Inferior parietal cortex (tissue), 1 donor: Measurements from ENCODE around the gene SMG9.
"Not testable (repeated sequence)": the region's sequence is repeated elsewhere in the genome, so short reads cannot be mapped to it uniquely, and the experiment has no call there.

Experiments used
- DNase-seq: peaks from one replicate; pipeline ENCODE4 v3.0.0-alpha.2; 2016; ENCODE audit errors: extremely low spot score

SMG9 gene

DNA sequence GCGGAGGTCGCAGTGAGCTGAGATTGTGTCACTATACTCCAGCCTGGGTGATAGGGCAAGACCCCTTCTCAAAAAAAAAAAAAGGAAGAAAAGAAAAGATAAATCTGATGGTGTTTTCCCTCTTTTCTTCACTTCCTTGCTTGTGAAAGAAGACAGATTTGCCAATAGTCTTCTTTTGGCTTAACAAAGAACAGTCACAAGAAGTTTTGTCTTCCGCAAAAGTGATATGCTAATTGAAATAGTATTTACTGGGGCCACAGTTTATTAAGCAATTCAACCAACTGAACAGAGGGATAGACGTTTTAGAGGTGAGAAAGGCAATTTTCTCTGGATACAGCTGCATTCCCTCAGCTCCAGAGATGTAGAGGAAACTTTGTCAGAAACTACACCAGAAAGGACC is 61.9 kb downstream of the SMG9 start:
- DNase-seq = no peak

DNA sequence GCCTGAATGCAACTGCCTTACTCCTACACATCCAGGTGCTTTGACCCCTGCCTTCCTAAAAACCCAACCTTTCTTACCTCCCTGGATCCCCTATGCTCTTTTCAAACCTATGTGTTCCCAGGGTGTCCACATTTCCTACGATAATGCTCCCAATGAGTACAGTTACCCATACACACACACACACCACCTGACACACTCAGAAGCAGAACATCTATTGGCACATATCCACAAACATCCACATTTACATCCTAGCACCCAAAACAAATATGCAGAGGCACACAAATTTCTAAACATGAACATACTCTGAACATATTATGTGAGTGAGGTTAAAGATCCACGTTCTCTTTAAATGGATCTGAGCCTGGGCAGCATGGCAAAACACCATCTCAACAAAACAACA is 62.4 kb downstream of the SMG9 start:
- DNase-seq = no peak

DNA sequence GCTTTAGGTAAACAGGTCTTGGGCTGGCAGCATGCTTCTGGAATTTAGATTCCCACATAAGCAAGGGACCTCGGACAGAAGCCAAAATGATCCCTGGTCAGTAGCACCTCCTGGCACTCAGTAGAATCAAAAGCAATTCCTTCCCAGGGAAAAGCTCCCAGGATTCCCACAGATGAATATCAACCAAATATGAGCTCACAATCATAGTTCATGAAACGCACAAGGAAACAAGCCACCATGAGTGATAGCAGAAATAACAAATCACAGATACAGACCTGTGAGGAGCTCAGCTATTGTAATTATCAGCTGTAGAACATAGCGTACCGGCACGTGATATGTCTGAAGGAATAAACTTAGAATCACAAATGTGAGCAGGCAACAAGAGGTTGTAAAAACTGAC is 63.0 kb downstream of the SMG9 start:
- no peak for DNase-seq

DNA sequence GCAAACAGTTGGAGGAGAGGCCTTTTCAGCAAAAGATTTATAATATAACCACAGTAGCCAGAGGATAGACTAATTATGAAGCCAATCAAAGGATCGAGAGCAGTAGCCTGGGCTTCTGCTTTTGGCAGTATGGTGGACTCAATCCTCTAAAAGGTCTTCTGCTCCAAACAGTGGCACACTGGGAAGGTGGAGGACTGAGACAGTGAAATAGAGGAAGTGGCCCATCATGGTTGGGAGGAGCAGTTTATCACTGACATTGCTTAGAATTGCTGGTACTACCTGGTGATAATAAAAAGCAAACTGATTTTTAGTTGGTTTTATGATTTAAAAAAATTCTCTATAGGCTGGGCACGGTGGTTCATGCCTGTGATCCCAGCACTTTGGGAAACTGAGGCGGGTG is 63.9 kb downstream of the SMG9 start:
- no peak for DNase-seq

DNA sequence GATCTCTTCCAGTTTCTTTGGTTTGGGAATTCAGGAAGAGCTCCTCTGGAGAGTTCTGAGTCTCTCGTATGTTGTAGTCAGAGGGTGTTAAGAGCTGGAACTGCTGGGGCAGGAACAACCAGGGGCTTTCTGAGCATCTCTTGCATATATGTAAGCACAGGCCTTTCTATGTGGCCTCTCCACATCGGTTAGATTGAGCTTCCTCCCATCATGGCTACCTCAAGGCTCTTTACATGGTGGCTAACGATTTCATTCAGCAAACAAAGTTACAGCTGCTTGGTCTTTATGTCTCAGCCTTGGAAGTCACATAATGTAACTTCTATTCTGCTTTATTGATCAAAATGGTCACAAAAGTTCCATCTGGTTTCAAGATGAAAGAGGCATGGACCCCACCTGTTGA is 64.3 kb downstream of the SMG9 start:
- no peak for DNase-seq

DNA sequence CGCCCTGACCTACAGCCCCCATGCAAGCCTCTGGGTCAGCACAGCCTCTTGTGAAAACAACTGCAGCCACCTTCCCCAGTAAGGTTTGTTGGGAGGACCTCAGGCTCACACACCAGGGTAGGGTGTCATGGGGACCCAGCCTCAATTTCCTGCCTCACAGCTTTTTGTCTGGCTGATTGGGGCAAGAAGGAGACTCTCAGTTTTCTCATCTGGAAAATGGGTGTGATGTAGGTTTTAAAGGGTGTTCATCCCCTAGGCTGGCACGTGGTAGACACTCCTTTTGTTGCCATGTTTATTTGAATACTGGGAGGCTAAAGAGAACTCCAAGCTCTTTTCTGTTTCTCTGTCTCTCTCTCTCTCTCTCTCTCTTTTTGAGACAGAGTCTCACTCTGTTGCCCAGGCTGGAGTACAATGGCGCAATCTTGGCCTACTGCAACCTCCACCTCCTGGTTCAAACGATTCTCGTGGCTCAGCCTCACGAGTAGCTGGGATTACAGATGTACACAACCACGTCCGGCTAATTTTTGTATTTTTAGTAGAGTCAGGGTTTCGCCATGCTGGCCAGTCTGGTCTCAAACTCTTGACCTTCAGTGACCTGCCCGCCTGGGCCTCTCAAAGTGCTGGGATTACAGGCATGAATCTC is 66.6 kb downstream of the SMG9 start:
- no peak for DNase-seq

DNA sequence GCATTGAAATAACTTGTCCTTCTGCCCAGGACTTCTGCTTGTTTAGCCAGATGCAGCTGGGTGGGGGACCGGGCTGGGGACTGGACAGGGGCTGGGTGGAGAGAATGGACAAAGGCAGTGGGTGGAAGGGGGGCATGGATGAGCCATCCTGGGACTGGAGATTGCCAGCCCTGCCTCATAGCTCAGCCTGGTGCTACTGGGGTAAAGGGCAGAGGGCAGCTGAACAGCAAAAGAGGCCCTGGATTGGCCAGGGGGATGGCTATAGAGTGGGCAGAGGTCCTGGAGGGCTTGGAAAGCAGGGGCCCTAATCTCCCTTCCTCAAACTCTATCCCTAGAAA is 67.1 kb downstream of the SMG9 start:
- DNase-seq = no peak

DNA sequence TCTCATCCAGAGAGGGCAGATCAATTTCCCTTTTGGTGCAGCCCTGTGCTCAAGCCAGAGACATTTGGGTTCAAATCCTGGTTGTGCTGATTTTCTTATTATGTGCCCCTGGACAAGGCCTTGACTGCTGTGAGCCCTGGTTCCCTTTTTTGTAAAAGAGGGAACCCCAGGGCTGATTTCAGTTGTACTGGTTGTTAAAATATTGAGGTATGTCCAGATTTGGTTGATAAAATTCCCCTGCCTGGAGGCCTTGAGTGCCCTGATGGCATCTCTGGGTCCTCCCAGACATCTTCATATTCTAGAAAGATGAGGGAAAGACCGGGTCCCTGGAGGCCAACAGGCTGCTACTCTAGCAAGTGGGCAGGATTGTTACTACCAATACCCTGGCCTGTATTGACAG is 70.4 kb downstream of the SMG9 start:
- DNase-seq = no peak

DNA sequence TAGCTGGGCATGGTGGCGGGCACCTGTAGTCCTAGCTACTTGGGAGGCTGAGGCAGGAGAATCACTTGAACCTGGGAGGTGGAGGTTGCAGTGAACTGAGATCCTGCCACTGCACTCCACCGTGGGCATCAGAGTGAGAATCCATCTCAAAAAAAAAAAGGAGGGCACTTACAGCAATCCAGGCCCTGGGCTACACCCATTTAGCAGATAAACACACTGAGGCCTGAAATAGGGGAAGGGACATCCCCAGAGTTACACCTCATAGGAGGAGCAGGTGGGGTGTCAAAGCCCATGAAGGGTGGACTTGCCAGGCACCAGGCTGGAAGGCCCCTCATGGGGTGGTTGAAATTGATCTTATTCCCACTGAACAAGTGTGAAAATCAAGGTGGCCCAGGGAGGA is 70.9 kb downstream of the SMG9 start:
- no peak for DNase-seq

DNA sequence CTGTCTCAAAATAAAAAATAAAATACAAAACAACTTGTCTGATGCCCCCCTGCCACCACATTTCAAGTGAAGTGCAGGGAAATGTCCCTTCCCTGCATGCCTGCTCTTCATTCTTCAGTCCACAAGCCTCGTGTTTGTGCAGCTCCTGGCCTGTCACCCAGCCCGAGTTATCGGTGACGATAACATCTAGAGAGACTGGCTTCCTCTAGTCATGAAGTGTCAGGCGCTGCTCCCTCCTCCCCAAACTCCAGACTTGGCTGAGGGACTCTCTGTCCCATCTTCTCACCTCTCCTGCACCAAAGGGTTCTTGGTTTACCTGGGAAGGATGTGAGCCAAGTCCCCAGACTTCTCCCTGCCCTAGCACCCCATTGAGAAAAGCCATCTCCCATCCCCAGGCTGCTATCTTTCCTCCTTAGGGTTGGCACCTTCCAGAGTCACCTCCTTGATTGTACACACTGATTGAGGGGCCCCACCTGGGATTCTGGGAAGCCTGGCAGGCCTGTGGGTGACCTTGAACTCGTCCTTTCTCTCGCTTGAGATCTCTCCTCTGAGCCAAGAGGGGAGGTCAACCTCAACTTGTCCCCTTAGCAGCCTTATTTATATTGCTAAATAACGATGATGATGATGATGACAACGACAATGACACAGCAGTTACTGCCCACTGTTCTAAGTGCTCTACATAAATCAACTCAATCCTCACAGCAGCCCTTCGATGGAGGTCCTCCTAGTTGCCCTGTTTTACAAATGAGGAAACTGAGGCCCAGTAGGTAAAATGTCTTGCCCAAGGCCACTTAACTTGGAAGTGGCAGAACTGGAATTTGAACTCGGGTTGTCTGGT is 71.7 kb downstream of the SMG9 start:
- DNase-seq = no peak

DNA sequence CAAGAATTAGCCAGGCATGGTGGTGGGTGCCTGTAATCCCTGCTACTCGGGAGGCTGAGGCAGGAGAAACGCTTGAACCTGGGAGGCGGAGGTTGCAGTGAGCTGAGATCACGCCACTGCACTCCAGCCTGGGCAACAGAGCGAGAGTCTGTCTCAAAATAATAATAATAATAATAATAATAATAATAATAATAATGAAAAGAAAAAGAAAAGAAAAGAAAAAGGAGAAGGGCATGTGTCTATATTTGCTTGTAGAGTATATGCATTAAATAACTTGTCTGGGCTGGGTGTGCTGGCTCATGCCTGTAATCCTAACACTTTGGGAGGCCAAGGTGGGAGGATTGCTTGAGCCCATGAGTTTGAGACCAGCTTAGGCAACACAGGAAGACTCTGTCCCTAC is 72.5 kb downstream of the SMG9 start:
- not testable (repeated sequence) for DNase-seq

DNA sequence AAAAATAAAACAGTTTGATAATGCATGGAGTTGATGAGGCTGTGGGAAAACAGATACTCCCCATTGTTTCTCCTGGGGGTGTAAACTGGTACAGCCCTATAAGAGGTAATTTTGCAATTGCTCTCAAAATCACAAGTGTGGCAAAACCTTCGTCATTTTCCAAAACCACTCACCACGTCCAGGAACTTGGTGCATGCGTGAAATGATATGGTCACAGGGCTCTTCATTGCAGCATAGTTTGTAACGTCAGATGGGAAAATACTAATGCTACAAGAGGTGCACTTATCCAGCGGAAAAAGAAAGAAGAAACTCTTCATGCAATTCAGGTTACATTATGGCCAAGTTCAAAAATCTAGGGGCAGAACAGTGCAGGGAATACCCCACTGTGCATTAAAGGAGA is 72.9 kb downstream of the SMG9 start:
- no peak for DNase-seq

DNA sequence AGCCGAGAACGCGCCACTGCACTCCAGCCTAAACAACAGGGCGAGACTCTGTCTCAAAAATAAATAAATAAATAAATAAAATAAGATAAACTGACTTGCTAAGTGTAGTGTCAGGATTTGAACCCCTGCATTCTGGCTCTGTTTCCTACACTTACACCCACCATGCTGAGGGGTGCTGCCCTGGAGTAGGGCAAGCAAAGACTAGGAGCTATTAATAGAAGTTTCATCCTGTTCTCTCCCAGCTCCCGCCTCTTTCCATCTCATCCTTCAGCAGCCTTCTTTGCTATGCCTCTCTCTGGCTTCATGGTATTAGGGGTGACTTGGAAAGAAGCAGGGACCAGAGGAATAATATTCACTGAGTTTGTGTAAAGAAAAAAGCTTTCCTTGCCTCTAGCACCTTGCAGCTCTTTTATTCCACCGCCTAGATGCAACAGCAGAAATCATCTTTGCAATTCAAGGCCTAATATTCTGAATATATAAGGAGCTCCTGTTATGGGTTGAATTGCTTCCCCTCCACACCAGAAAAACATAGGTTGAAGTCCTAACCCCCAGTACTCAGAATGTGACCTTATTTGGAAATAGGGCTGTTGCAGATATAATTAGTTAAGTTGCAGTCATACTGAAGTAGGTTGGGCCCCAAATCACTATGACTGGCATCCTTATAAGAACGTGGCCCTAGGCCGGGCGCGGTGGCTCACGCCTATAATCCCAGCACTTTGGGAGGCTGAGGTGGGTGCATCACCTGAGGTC is 76.1 kb downstream of the SMG9 start:
- DNase-seq = no peak
